HG02973 (cell line): ENCODE measurements around the gene TNNT3.

Source experiments
- ATAC-seq: cut with Tn5 transposase; IDR thresholded peaks from one replicate; pipeline ENCODE4 v1.9.1; 2021; ENCODE audit warnings: moderate library complexity; ENCODE audit not compliant: unreplicated experiment

TNNT3 gene

GRCh38 chr11:1947592-1948237, 28.2 kb downstream of the TNNT3 start:
- no peak for ATAC-seq

DNA sequence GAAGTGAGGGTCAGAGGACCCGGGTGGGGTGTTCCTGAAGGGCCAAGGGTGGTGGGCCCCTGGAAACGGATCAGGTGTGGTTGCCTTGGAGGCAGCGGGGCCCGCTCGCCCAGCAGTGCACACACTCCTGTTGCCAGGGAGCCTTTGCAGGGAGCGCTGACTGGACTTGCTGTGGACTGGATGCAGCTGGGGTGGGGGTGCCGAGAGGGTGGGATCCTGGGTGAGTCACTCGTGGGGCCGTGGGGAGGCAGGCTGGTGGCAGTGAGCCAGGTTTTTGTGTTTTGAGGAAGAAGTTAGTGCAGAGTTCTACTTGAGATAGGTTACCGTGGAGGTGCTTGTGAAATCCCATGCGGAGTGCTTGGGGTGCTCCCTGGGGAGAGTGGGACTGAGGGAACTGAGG, 28.9 kb downstream of the TNNT3 start:
- ATAC-seq = no peak

GRCh38 chr11:1949302-1949701, 29.8 kb downstream of the TNNT3 start:
- ATAC-seq = no peak

DNA sequence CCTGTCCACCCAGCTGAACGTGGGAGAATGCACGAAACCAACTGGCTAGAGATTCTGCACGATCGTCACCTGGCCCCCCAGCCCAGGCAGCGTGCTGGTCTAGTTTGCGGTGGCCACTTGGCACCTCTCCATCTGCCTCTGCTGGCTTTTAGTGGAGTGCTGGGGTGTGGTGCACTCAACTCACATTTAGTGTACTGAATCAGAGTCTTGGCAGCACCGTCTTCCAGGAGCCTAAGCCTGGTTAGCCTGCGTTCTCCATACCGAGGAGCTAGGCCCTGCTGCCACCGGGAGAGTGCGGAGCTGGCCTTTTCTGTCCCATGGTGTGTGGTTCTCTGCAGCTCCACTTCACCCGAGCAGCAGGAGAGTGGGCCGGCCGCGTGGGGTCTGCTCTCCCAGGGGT, 30.4 kb downstream of the TNNT3 start:
- no peak for ATAC-seq

GRCh38 chr11:1952806-1953482, 33.4 kb downstream of the TNNT3 start:
- ATAC-seq = no peak

GRCh38 chr11:1953489-1954266, 34.2 kb downstream of the TNNT3 start:
- no peak for ATAC-seq

DNA sequence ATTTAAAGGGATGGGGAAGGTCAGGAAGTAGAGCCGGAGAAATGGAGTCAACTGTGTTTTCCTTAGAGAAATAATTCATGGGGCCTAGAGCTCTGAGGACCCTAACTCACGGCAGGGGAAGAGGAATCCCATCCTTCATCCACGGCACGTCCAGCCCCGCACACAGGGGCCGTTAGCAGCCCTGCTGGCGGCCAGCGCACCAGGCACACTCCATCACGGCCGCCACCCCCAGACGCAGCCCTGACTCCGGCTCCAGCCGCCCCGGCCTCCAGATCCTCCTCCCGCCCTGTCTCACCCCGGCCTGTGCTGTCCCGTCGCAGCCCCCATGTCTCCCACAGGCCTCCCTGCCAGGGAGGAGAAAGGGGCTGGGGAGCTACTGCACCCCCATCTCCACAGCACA, 38.9 kb downstream of the TNNT3 start:
- ATAC-seq = no peak

- ATAC-seq = no peak
Measured at GRCh38 chr11:1959786-1960185, 40.3 kb downstream of the TNNT3 start.

DNA sequence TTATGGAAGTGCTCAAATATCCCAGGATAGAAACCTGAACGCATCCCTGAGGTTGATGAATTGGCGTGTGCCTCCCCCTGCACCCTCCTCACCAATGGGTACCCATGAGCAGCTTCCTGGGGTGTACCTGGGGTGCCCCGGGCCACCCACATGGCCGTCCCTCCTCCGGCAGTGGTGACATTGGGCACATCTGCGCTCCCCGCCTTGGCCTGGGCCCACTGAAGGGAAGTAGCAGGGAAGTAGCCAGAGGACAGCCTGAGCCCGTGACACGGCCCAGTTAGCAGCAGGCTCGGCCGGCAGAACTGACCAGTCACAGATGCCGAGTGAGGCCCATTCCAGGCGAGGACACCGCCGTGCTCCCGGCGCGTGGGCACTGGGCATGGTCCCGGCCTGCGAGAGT, 44.4 kb downstream of the TNNT3 start:
- no peak for ATAC-seq

- no peak for ATAC-seq
Measured at GRCh38 chr11:1964348-1964747, 44.8 kb downstream of the TNNT3 start.

GRCh38 chr11:1964955-1965354, 45.5 kb downstream of the TNNT3 start:
- ATAC-seq = no peak

DNA sequence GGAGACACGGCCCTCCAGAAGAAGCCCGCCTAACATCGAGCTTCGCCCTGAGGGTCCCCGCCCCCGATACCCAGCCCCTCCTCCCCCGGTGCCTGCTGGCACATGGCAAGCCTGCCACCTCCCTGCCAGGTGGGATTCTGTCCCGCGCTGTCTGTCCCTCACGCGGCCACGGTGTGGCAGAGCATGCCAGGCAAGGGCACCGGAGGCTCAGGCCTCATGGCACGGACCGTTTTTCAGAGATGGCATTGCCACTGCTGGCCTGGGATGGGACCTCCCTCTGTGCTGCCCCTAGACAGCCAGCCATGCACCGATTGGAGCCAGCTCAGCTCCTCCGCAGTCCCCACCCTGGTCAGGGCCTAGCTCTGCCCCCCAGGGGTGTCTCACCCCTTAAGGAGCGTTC, 47.0 kb downstream of the TNNT3 start:
- ATAC-seq = no peak

DNA sequence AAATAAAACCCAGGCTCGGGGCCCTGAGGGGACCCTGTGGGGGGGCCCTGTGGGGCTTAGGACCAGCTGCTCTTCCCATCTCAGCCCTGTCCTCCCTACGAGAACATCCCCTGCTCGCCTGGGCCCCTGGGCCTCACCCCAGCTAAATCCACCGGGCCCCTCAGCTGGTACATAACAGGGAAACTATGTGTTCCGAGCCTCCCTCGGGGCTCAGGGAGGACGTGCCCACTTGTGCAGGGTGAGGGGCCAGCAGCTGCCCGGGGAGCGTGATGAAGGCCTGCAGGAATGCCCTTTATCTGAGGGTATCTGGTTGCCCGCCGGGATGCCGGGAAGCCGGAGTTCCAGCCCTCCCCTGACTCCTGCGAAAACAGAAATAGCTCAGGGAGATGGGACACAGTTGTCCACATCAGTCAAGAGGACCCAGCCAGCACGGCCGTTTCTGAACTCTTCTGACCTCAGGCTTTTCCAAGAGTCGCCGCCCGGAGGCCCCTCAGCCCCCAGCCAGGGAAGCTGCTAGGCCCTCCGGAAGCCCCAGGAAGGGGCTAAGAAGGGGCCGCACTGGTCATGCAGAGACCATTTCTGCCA, 48.2 kb downstream of the TNNT3 start:
- ATAC-seq = no peak

DNA sequence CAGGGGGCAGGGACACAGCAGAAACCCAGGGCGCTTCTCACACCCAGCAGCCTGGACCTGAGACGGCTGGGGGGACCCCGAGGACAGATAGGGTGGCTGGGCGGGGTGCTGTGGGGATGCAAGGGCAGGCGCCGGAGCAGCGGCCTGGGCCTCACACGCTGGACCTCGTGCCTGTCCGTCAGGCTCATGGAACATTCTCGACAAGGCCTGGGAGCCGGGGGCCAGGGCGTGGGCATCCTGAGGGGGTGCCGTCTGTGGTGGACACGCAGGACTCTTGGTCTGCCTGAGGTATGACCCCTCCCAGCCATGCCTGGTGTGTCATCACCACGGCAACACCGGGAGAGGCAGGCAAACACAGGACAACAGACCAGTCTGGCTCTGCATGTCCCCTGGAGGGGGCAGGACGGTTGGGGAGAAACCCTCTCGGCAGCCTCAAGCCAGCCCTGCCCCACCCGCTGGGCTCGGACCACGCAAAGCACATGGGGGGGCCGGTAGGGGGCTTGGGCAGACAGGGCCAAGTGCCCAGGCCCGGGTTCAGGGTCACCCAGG, 49.0 kb downstream of the TNNT3 start:
- no peak for ATAC-seq

- ATAC-seq = no peak
Measured at GRCh38 chr11:1969035-1969434, 49.5 kb downstream of the TNNT3 start.

GRCh38 chr11:1969776-1970175, 50.3 kb downstream of the TNNT3 start:
- no peak for ATAC-seq

GRCh38 chr11:1970956-1971355, 51.5 kb downstream of the TNNT3 start:
- ATAC-seq = no peak

GRCh38 chr11:1975185-1975584, 55.7 kb downstream of the TNNT3 start:
- no peak for ATAC-seq

- no peak for ATAC-seq
Measured at GRCh38 chr11:1978720-1979473, 59.4 kb downstream of the TNNT3 start.

DNA sequence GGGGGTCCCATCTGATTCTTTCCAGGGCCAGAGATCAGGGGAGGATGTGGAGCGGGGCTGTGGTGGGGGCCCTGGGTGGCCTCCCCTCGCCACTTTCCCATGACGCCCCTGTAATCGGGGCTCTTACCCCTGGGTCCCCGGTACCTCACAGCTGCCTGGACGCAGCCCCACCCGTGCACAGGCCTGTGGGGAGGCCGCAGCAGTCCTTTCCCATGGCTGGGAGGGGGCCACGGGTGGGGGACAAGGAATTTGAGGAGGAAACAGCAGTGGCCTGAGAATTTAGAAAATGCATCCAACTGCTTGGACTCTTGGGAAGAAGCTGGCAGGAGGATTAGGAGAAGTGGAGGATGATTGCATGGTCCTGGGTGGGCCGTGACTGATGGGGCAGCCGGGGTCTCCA, 60.1 kb downstream of the TNNT3 start:
- no peak for ATAC-seq
